Skeletal muscle tissue (tissue), 1 donor: ENCODE measurements around the gene LYSET. TPM values are rescaled to one million over a fixed set of nuclear protein-coding genes. Genes with fewer than 3 reads are reported as not detected.

Experiments
- total RNA-seq: library from RNA; depleted of rRNA; stranded (reverse); fragments of >200 nt; gene quantifications from one replicate; pipeline ENCODE4 v1.2.3, GENCODE V29; 2014

Gene LYSET
- total RNA-seq, 1 donor from 2014 or later: 7.3 TPM

Other genes starting within 250 kb of the LYSET start
- 4.7 TPM for gene ITPK1, start 69.4 kb upstream of the LYSET start, total RNA-seq
- gene MOAP1, start 420 bp upstream of the LYSET start, total RNA-seq: 20.4 TPM
- 1.6 TPM for gene GON7, start 21.7 kb downstream of the LYSET start, total RNA-seq
- gene UBR7, start 21.9 kb downstream of the LYSET start, total RNA-seq: 26.1 TPM
- gene BTBD7, start 147.7 kb downstream of the LYSET start, total RNA-seq: 39.1 TPM
- gene COX8C, start 161.9 kb downstream of the LYSET start, total RNA-seq: not detected
- gene UNC79, start 245.6 kb downstream of the LYSET start, total RNA-seq: under 0.01 TPM